Measurements from ENCODE around the gene CDK4.
"Not testable (repeated sequence)": the region's sequence is repeated elsewhere in the genome, so short reads cannot be mapped to it uniquely, and the experiment has no call there.

Gene CDK4

DNA sequence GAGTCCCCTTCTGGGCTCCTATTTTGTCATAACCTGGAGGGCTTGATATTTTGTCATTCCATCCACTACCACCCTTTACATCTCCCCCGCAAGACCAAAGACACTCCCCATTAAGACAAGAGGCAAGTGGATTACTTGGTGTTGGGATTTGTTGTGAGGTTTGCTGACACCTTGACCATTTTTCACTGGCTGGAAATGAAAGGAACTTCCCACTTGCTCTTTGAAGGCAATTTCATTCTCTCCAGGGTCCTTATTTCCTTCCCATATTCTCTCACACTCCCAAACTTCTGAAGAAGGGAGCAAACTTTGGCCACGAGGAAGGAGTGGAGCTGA is 28.5 kb downstream of the CDK4 start:
- H3K4me3 ChIP-seq (ENCODE audit: insufficient read length, low read depth) = no peak overlapping the region
- TF ChIP-seq SUZ12 (IDR thresholded peaks at IDR 0.05; ENCODE audit: extremely low read depth, insufficient read depth, insufficient read length) (no peak), ZNF274 (IDR thresholded peaks at IDR 0.05; ENCODE audit: low read depth, low read length) (no peak), YY1 (IDR thresholded peaks at IDR 0.05; ENCODE audit: insufficient read depth, insufficient read length) (no peak)
- no peaks in the 10 kb centered on the region for H3K9me3 ChIP-seq (ENCODE audit: insufficient read depth, low read length)
- no peak overlapping the region for H3K9ac ChIP-seq (ENCODE audit: insufficient read length, low read depth)
- no peak for DNase-seq (ENCODE audit: low read depth, low spot score)
- peaks cover 39% of the 10 kb centered on the region for H3K36me3 ChIP-seq (ENCODE audit: insufficient read depth, insufficient read length, low read length)
- H3K4me1 ChIP-seq (ENCODE audit: insufficient read depth, insufficient read length) = peaks cover 12% of the 10 kb centered on the region
- peaks cover 29% of the 10 kb centered on the region for H3K27me3 ChIP-seq (ENCODE audit: insufficient read depth, insufficient read length)

DNA sequence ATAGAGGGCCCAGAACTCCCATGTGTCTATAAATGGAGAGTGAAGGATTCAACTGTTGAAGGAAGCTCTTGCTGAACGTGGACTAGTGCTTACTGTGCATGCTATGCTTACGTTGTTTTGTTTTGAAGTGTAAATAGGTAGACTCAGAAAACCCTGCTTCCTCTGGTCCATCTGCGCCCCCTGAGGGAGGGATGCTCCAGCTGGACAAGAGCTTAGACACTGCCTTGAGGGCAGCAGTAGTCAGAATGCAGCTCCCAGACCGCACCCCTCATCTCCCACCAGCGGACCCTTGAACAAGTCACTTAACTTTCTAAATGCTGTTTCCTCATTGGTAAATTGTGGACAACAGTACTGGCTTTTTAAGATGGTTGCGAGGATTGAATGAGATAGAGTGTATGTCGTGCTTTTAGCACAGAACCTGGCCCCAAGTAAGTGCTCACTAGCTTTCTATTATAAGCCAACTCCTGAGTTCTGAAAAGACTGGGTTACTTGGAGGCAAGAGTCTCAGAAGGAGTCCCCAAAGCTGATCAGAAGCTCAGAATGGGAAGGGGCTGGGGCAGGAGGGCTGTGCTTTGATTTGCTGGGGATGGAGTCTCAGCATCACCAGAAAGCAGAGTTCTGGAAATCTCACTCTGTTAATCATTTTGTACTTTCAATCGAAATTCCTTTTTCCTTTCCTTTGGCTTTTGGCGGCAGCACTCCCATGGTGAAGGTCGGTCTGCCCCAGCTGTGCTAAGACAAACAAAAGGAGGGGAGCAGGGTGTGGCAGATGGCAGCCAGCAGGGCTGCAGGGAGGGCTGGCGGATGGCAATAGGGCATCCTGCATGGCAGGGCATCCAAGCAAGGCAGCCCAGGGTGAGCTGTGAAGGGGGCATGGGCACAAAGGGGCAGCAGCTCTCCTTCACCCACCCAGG is 29.1 kb downstream of the CDK4 start:
- Histone ChIP-seq H3K27me3 (ENCODE audit: insufficient read depth, insufficient read length) (peaks cover 27% of the 10 kb centered on the region), H3K9me3 (ENCODE audit: insufficient read depth, low read length) (no peaks in the 10 kb centered on the region), H3K9ac (ENCODE audit: insufficient read length, low read depth) (no peak overlapping the region), H3K36me3 (ENCODE audit: insufficient read depth, insufficient read length, low read length) (peaks cover 45% of the 10 kb centered on the region), H3K4me1 (ENCODE audit: insufficient read depth, insufficient read length) (peaks cover 12% of the 10 kb centered on the region), H3K4me3 (ENCODE audit: insufficient read length, low read depth) (no peak overlapping the region)
- DNase-seq (ENCODE audit: low read depth, low spot score) = no peak
- TF ChIP-seq SUZ12 (IDR thresholded peaks at IDR 0.05; ENCODE audit: extremely low read depth, insufficient read depth, insufficient read length) = no peak
- no peak for TF ChIP-seq ZNF274 (IDR thresholded peaks at IDR 0.05; ENCODE audit: low read depth, low read length)
- no peak for TF ChIP-seq YY1 (IDR thresholded peaks at IDR 0.05; ENCODE audit: insufficient read depth, insufficient read length)

- H3K36me3 ChIP-seq (ENCODE audit: insufficient read depth, insufficient read length, low read length) = peaks cover 48% of the 10 kb centered on the region
- H3K4me1 ChIP-seq (ENCODE audit: insufficient read depth, insufficient read length); H3K4me3 ChIP-seq (ENCODE audit: insufficient read length, low read depth); H3K9ac ChIP-seq (ENCODE audit: insufficient read length, low read depth); DNase-seq (ENCODE audit: low read depth, low spot score); H3K9me3 ChIP-seq (ENCODE audit: insufficient read depth, low read length): not testable (repeated sequence)
- H3K27me3 ChIP-seq (ENCODE audit: insufficient read depth, insufficient read length) = peaks cover 17% of the 10 kb centered on the region
These were observed 30.1 kb downstream of the CDK4 start for GRCh38 chr12:57721846-57722608.

GRCh38 chr12:57720606-57721595 is 31.2 kb downstream of the CDK4 start:
- Histone ChIP-seq H3K9ac (ENCODE audit: insufficient read length, low read depth) (no peak overlapping the region), H3K4me3 (ENCODE audit: insufficient read length, low read depth) (no peak overlapping the region), H3K27me3 (ENCODE audit: insufficient read depth, insufficient read length) (peaks cover 7% of the 10 kb centered on the region), H3K36me3 (ENCODE audit: insufficient read depth, insufficient read length, low read length) (peaks cover 59% of the 10 kb centered on the region), H3K4me1 (ENCODE audit: insufficient read depth, insufficient read length) (peaks cover 5% of the 10 kb centered on the region), H3K9me3 (ENCODE audit: insufficient read depth, low read length) (no peaks in the 10 kb centered on the region)
- no peak for DNase-seq (ENCODE audit: low read depth, low spot score)
- TF ChIP-seq SUZ12 (IDR thresholded peaks at IDR 0.05; ENCODE audit: extremely low read depth, insufficient read depth, insufficient read length) = no peak
- TF ChIP-seq YY1 (IDR thresholded peaks at IDR 0.05; ENCODE audit: insufficient read depth, insufficient read length) = no peak
- no peak for TF ChIP-seq ZNF274 (IDR thresholded peaks at IDR 0.05; ENCODE audit: low read depth, low read length)

GRCh38 chr12:57719777-57720605 is 32.1 kb downstream of the CDK4 start:
- Histone ChIP-seq H3K36me3 (ENCODE audit: insufficient read depth, insufficient read length, low read length) (peaks cover 63% of the 10 kb centered on the region), H3K27me3 (ENCODE audit: insufficient read depth, insufficient read length) (peaks cover 6% of the 10 kb centered on the region), H3K4me1 (ENCODE audit: insufficient read depth, insufficient read length) (no peaks in the 10 kb centered on the region), H3K9me3 (ENCODE audit: insufficient read depth, low read length) (no peaks in the 10 kb centered on the region), H3K4me3 (ENCODE audit: insufficient read length, low read depth) (no peak overlapping the region), H3K9ac (ENCODE audit: insufficient read length, low read depth) (no peak overlapping the region)
- no peak for DNase-seq (ENCODE audit: low read depth, low spot score)
- TF ChIP-seq YY1 (IDR thresholded peaks at IDR 0.05; ENCODE audit: insufficient read depth, insufficient read length) = no peak
- no peak for TF ChIP-seq SUZ12 (IDR thresholded peaks at IDR 0.05; ENCODE audit: extremely low read depth, insufficient read depth, insufficient read length)
- no peak for TF ChIP-seq ZNF274 (IDR thresholded peaks at IDR 0.05; ENCODE audit: low read depth, low read length)
